ENCODE results near the gene MEGF11. TPM values are rescaled to one million over a fixed set of nuclear protein-coding genes. Genes with fewer than 3 reads are reported as not detected.

MEGF11 gene
- polyA plus RNA-seq, 4 donors: 2.1 to 3.0 (median 3.0) TPM

DNA sequence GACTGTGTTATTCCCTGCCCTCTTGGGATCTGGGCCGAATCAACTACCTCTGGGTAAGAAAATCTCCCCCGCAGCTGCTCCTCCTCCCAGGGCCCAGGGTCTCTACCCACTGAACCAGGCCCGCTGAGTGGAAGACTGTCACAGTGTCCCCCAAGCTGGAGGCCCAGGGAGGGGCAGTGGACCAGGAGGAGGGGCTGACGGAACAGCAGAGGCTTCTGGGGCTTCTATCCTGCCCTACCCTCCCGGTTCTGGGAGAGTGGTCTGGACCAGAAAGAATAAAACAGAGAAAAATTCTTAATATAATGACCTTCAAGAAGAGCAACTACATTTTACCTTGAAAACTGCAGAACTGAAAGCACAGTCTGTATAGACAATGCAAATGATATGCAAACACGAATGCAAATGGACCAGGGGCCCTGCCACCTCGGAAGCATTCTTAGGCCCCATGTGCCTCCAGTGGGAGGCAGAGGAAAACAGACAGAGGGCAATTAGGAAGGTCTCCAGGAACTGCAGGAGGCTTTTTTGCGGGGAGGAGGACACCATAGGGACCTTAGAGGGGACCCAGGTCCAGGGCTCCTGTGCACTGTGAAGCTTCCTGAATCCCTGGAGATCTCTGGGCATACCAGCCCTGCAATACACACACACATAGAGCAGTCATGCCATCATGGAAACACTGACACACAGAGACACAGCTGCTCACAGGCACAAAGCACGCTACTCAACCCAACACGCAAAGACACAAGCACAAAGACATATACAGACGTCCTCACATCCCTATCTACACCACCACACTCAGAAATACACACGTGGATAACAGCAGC is 12.3 kb downstream of the MEGF11 start:
- no peak for DNase-seq (ENCODE audit: low read depth in 4 of 4, low spot score in 2 of 4)

DNA sequence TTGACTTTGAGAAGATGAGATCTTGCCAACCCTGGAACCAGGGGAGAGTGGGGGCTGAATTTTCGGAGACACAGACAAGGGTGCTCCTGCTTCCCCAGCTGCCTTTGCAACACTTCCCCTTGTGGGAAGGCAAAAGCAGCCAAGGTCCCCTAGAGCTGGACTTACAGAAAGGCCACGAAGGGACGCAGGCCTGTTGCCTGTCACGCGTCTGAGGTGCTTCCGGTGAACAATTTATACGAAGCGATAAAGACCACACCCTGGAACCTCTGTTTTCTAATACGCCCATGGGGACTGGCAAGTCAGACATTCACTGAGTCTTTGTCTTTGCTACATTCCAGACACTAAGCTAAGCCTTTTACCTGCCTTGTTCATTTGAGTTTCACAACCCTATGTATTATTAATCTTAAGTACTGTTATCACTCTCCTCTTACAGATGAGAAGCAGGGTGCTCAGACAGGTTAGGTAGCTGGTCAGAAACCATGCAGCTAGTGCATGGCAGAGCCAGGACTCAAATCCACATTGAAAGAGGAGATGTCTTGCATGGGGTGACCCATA is 13.2 kb downstream of the MEGF11 start:
- DNase-seq (ENCODE audit: low read depth in 4 of 4, low spot score in 2 of 4): no peak

DNA sequence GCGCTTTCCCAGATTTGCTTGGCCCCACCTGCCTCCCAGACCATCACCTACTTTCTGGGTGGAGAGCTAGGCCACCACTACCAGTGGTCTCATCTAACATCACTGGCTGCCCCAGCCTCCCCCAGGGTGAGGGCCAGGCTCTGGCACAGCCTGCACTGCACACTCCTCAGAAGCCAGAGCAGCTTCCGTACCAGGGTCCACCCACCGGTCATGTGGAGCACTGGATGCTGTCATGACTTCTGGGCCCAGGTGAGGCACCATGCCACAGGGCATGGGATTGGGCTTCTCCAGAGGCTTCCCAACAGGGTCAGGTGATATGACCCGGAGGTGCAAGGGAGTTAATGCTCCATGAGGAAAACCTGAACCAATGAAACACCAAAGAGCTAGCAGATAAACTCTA is 14.0 kb downstream of the MEGF11 start:
- no peak for DNase-seq (ENCODE audit: low read depth in 4 of 4, low spot score in 2 of 4)

DNA sequence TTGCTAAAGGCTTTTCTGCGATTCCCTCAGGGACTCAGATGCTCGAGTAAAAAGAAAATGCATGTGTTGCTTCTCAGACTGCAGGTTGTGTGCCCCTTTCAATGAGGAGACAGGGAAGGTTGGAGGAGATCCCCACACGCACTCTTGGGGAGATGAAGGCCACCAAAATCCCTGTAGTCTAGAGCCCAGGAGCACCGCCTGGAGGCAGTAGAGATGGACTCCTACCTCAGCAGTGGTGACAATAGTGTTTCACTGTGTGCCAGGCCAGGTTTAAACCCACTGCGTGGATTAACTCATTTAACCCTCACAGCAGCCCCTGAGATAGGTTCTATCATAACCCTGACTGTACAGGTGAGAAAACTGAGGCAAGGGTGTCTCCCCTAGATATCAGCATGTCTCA is 15.2 kb downstream of the MEGF11 start:
- no peak for DNase-seq (ENCODE audit: low read depth in 4 of 4, low spot score in 2 of 4)

DNA sequence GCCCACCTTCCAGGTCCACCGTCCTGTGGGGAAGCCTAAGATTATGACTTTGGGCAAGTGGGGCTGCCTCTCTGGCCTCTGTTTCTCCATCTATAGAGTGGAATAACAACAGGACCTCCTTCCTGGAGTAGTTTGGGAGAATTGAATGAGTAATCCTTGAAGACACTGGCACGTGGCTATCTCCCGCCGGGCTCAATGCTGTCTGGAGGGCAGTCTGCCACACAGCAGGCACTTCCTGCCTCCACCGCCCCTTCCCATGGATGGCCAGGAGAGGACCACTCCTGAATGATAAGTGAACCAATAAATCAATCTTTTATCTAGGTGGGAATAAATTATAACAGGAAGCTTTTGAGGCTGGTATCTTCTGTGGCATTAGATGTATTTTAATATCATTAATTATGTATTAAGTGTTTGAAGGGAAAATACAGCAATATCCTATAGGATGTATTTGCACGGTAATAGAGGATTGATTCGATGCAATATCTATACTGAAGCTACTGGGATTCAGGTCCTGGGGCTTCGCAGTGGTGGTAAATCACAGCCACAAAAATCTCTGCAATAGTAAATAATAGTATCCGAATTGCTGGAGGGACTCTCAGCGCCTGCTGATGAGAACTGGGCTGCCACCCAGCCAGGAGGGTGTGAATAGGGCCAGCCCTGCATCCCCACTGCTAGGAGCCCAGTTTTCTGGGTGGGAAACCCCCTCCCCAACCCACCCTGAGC is 15.9 kb downstream of the MEGF11 start:
- no peak for DNase-seq (ENCODE audit: low read depth in 4 of 4, low spot score in 2 of 4)

DNA sequence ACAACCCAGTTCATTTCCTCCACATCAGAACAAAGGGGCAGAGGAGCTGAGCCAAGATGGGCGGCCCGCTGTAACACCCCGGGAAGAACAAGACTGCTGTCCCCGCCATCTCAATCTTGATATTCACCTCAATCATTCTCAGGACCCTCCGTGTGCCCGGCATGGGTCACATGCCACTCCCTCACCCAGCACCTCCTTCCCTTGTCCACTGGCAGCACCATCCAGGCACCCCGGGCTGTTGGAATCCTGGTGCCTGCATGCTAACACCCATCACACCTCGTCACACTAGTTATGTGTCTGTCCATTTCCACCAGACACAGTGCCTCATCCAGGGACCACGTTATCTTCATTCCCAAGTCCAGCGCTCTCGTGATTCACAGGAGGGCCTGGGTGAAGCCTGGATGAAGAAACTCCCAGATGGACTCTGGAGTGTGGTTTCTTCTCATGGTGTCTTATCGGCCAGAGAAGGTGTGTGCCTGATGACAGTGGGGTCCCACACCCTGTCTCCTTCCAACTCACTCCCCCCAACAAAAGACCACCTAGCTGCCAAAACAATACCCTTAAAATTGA is 16.7 kb downstream of the MEGF11 start:
- DNase-seq (ENCODE audit: low read depth in 4 of 4, low spot score in 2 of 4): no peak

DNA sequence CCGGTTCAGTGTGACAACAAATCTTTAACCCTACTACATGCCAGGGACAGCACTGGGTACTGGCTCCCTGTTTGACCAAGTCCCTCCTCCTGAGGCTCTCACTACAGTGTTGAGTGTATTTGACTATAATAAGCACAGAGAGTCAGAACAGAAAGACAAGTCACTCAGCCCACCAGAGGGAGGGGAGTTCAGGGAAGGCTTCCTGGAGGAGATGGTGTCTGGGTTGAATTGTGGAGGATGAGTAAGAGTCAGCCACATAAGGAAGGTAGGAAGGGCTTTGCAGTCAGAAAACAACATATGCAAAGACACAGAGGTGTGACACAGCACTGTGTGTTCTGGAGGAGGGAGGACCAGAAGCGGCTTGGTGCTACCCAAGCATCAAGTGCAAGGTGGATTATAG is 17.7 kb downstream of the MEGF11 start:
- DNase-seq (ENCODE audit: low read depth in 4 of 4, low spot score in 2 of 4): no peak

DNA sequence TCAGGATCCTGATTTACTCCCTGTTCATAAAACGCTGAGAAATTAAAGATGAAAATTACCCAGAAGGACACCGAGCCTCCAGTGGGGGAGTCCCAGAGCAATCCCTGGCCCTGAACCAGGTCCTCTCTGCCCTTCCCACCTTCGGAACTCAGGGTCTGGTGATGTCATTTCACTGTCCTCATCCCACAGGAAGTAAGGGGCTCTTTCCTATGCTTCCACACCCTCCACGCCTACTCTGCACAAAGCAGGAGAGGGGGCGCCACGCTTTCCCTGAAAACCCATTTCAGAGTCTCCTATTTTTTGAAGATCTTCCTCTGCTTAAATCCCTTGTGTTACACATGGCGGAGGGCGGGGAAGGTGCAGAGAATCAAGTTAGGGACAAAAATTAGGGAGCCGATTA is 18.8 kb downstream of the MEGF11 start:
- DNase-seq (ENCODE audit: low read depth in 4 of 4, low spot score in 2 of 4): no peak

DNA sequence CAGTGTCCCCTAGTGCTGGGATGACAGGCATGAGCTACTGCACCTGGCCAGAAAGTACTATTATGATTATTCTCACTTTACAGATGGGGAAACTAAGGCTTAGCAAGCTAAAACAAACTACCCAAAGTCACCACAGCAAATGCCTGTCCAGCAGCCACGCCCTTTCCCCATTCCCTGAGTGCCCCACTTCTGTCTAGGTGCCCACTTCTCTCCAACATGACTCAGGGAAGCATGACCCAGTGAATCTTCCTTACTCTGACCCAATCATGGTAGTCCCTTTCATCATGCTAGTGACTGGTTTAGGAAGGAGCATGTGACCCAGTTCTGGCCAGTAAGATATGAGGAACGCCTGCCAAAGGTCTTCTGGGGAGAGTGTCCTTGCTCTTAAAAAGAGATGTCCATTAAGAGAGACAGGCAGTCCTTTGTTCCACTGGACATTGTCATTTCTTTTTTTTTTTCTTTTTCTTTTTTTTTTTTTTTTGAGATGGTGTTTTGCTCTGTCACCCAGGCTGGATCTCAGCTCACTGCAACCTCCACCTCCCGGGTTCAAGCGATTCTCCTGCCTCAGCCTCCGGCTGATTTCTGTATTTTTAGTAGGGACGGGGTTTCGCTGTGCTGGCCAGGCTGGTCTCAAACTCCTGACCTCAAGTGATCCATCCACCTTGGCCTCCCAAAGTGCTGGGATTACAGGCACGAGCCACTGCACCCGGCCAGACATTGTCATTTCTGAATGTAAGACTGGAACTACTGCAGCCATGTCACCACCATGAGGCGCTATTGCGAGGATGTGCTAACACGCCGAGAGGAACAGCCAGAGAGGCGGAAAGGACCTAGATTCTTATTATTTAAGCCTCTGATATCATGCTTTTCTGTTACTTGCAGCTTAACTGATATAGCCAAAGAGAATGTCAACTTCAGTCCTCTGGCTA is 19.8 kb downstream of the MEGF11 start:
- DNase-seq (ENCODE audit: low read depth in 4 of 4, low spot score in 2 of 4): no peak

DNA sequence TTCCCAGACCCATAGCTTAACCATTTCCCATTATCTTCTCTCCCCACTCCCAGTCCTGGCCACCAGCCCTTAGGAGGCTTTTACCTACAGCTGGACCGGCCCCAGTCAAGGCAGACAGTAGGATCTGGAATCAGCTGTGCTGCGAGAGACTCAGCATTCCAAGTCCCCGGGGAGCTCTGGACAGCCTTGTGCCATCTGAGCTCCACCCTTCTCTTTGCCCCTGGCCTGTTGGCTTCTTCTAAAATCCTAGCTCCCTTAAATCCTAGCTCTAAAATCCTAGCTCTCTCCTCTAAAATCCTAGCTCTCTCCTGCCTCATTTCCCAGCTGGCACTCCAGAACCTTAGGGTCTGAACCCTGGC is 21.3 kb downstream of the MEGF11 start:
- no peak for DNase-seq (ENCODE audit: low read depth in 4 of 4, low spot score in 2 of 4)

DNA sequence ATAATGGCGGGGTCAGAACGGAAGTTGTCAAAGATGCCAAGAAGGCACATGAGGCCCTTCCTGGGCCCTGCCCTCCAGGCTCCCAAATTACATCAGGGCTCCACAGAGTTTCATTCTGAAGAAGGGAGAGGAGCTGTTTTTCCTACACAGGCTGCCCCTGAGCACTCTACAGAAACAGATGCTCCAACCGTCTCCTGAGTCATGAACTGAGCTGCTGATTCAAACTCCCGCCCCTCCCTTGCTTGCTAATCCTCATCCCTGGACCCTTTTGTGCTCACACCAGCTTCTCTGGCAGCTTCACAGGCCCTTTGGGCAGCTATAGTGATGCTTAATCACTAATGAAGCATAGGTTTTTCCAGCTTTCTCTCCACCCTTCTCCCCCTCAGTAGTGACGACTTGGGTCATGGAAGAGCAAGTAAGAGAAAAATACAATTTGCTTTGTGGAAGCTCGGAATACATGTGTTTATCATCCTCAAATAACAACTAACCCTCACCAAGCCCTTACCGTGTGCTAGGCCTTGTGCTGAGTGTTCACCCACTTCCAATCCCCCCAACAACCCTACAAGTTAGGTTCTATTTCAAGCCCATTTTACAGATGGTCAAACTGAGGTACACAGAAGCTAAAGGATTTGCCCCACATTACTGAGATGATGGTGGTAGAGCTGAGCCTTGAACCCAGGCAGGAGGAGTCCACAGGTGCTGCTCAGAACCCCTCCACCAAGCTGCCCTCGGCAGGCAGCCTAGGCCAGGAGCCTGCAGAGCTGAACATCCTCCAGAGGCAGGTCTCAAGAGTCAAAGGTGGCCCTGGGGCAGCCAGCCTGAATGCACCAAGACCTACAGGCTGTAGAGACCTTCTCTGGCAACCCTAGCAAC is 21.9 kb downstream of the MEGF11 start:
- DNase-seq (ENCODE audit: low read depth in 4 of 4, low spot score in 2 of 4): no peak

DNA sequence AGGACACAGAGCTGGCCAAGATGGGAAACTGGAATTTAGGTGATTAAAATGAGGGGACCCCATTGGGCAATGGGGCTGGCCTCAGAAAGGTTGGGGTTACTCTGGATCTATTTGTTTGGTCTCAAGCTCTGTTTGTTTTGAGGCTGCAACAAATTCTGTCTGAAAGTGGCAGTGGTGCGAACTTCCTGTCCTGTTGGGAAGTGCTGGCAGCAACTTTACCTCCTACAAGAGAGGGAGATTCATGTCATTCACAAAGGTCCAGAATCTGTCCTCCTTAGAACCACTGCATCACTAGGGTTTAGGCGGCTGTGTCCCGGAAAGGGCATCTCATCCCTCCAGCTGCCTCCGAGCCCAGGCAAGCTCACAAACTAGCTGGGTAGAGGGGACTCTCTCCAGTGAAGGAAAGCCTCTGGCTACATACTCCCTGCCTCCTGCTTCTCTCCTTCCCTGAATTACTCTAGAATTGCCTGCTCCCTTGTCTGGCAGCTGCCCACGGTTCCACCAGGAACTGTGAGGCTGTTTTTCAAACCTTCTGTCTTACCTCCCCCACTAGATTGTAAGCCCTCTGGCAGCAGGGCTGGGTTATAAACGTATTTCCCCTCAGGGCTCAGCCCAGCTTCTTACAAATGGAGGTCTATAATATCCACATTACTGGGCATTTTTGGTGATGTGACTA is 23.6 kb downstream of the MEGF11 start:
- DNase-seq (ENCODE audit: low read depth in 4 of 4, low spot score in 2 of 4): no peak

DNA sequence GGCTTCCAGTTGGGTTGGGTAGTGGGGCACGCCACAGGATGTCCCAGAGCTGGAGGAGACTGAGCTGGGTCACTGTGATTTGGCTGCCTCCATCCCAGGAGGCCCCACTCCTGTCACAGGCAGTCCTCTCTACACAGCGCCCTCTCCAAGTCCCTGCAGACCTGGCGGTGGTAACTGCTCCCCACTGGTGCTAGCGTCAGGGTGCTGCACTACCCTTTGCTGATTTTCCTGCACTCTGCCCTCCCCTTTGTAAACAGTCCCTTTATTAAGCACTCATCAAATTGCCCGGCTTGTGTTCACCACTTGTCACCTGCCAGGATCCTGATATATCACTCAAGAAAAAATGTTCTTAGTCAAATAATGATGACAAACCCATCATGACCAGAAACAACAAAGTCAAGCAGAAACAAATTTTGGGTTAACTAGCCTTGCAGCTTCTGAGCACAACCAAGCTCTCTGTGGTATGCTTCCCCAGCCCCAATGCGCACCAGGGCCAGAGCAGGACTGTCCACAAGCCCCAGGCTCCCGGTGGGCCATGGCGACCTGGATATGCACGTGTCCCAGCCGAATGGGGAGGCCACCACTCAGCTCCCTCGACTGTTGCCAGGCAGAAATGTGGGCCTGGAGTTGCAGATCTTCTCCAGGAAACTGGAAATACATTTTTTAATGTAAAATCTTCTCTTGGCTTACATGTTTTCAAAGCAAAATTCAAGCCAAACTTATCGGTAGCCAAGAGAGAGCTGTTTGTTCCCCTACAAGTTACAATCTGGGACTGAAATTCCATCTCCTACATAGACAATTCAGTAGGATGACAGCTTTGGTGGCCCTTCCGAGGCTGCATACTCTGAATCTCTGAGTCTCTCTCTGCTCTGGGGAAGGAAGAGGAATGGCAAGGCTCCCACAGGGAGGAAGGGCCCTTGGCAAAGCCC is 24.5 kb downstream of the MEGF11 start:
- no peak for DNase-seq (ENCODE audit: low read depth in 4 of 4, low spot score in 2 of 4)

DNA sequence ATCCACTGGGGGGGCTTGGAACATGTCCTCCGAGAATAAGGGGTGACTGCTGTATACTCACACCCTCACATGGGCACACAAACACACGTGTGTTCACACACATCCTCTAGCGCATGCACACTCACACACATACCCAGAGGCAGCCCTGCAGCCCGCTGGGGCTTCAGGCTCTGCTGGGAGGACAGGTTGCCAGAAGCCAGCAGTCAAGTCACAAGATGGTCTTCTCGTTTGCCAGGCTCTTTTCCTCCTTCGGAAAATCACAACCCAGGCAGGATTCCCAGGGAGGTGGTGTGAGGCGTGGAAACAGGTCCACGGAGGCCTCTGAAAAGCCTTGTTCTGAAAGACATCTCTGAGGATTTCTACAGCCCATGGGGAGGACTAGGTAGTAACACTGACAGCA is 26.8 kb downstream of the MEGF11 start:
- DNase-seq (ENCODE audit: low read depth in 4 of 4, low spot score in 2 of 4): no peak

DNA sequence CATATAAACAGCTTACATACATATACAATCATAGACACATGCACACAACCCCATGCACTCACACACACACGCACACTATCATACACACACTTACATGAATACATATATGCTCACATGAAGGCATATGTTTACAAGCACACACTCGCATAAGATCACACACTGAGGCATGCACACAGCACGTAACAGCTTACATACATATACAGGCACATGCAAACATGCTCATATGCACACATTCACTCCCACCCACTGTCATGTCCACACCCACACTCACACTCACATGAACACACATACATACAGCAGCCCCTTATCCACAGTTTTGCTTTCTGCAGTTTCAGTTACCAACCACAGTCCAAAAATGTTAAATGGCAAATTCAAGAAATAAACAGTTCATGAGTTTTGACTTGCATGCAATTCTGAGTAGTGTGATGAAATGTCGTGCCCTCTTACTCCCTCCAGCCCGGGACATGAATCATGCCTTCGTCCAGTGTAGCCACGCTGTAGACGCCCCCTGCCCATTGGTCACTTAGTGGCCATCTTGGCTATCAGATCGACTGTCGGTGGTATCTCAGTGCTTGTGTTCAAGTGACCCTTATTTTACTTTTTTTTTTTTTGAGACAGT is 27.8 kb downstream of the MEGF11 start:
- no peak for DNase-seq (ENCODE audit: low read depth in 4 of 4, low spot score in 2 of 4)

DNA sequence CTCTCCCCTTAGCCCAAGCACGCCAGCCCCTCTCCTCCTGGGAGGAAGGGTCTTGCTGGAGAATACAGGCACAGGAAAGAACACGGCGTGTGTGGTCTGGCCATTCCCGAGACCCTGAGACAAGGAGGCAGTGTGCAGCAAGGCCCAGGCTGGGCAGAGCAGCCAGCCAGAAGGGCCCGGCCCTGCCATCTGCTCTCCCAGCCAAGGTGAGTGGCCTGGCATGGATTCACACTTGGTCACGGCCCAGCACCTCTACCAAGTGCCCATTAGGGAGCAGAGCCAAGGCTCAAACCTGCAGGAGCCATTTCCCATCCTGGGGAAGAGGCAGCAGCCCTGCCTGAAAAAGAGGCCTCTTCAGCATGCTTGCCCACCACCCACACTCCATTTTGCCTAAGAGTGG is 28.6 kb downstream of the MEGF11 start:
- no peak for DNase-seq (ENCODE audit: low read depth in 4 of 4, low spot score in 2 of 4)

Measured in left renal cortex interstitium (tissue), 4 donors.